Measurements from ENCODE around the gene UBTD1.

UBTD1 gene

GRCh38 chr10:97499561-97500296 lies 1.0 kb downstream of the UBTD1 start:
- CTCF ChIA-PET, result interaction anchor here (0.5 to 1.4 kb wide), 8 partner anchors 27 to 113 kb away, joined by 3 to 9 read pairs (median 3); no protein-coding TSS in a partner anchor
- peak; percentile 55 for DNase-seq (ENCODE audit: low spot score)
- POLR2A ChIA-PET (ENCODE audit: low non-redundant PET), result interaction anchor here (0.6 to 1.2 kb wide), 5 partner anchors 16 to 53 kb away, joined by 3 to 14 read pairs (median 4); no protein-coding TSS in a partner anchor
- TF ChIP-seq CTCF (conservative IDR thresholded peaks at IDR 0.05; ENCODE audit: low read depth), result no peak
- peak overlapping the region; percentile 96 for H3K27ac ChIP-seq

DNA sequence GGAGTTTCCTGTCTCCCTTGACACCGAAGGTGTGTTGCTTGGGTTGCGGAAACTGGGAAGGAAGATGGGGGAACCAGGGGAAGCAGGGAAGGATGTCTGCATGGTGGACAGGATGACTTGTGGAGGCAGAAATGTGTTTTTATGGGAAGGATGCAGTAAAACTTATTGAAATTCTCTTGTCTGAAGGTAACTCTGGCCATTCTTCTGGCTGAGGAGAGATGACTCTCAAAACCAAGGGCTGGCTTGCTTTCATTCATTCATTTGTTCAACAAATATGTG lies 1.5 kb downstream of the UBTD1 start:
- no peak for DNase-seq (ENCODE audit: low spot score)
- H3K27ac ChIP-seq, result peak overlapping the region; percentile 96
- TF ChIP-seq CTCF (conservative IDR thresholded peaks at IDR 0.05; ENCODE audit: low read depth), result no peak
- CTCF ChIA-PET, result interaction anchor here (0.9 to 1.1 kb wide), 3 partner anchors 27 to 52 kb away, joined by 3 to 4 read pairs (median 3); no protein-coding TSS in a partner anchor
- POLR2A ChIA-PET (ENCODE audit: low non-redundant PET), result no interaction called here

DNA sequence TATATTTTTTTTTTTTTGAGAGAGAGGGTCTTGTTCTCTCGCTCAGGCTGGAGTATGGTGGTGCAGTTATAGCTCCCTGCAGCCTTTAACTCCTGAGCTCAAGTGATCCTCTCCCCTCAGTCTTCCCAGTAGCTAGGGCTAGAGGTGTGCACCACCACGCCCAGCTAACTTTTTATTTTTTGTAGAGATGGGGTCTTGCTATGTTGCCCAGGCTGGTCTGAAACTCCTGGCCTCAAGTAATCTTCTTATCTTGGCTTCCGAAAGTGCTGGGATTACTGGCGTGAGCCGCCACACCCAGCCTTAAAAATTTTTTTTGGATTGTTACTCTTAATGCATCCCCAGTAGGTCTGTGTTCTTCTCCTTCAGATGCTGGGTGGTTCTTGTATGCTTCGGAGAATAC lies 4.2 kb downstream of the UBTD1 start:
- TF ChIP-seq CTCF (conservative IDR thresholded peaks at IDR 0.05; ENCODE audit: low read depth), result no peak
- CTCF ChIA-PET, result interaction anchor here (0.6 kb wide), 1 partner anchor 61 kb away, joined by 3 read pairs; no protein-coding TSS in a partner anchor
- no peak for DNase-seq (ENCODE audit: low spot score)
- H3K27ac ChIP-seq, result no peak overlapping the region
- POLR2A ChIA-PET (ENCODE audit: low non-redundant PET), result no interaction called here

- no peak overlapping the region for H3K27ac ChIP-seq
- TF ChIP-seq CTCF (conservative IDR thresholded peaks at IDR 0.05; ENCODE audit: low read depth), result no peak
- CTCF ChIA-PET, result interaction anchor here (0.6 kb wide), 2 partner anchors 61 to 196 kb away, joined by 3 read pairs; no protein-coding TSS in a partner anchor
- DNase-seq (ENCODE audit: low spot score), result no peak
- POLR2A ChIA-PET (ENCODE audit: low non-redundant PET), result no interaction called here
Measured at GRCh38 chr10:97503406-97503805, 4.7 kb downstream of the UBTD1 start.

DNA sequence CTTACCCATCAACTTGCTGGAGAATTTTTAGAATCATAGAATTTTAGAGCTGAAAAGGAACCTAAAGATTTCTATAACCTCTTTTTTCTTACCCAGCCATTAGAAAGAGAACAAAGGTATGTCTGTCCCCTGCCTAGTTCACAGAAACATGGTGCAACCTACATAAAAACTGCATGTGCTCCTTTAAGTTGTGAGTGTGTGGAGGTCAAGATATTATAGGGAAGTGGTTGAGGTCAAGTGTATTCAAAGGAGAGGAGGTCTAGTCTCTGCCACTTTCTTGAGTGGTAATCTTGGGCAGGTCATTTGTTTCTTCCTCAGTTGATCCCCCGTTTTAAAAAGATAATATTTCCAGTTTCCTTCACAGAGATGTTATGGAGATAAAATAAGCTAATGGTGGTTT lies 6.4 kb downstream of the UBTD1 start:
- CTCF ChIA-PET, result interaction anchor here (0.6 to 1.1 kb wide), 3 partner anchors 13 to 108 kb away, joined by 3 to 5 read pairs (median 4); no protein-coding TSS in a partner anchor

More for the DNA sequence above, 6.4 kb downstream of the UBTD1 start:
- no peak for TF ChIP-seq CTCF (conservative IDR thresholded peaks at IDR 0.05; ENCODE audit: low read depth)
- POLR2A ChIA-PET (ENCODE audit: low non-redundant PET), result no interaction called here
- no peak for DNase-seq (ENCODE audit: low spot score)
- H3K27ac ChIP-seq, result no peak overlapping the region
